Ascending aorta (tissue), 2 donors: ENCODE measurements around the gene BSCL2. TPM values are rescaled to one million over a fixed set of nuclear protein-coding genes. Genes with fewer than 3 reads are reported as not detected.
A peak's percentile ranks its signal among the peaks of the same experiment; 100 is the strongest.

ENCODE experiments used
- DNase-seq, 2 donors: peaks; one replicate each; pipeline ENCODE4 v3.0.0-alpha.2; 2019; ENCODE audit warnings: low spot score in 2 of 2
- H3K27ac ChIP-seq, 2 donors: fragments of 200-600 bp; sonication (generic); one replicate each; pipeline ENCODE4 v1.5.1; 2016 to 2017; ENCODE audit warnings: mild to moderate bottlenecking in 1 of 2
- H3K27me3 ChIP-seq: fragments of 200-600 bp; sonication (generic); one replicate; pipeline ENCODE4 v1.5.1; 2017
- H3K36me3 ChIP-seq, 2 donors: fragments of 200-600 bp; sonication (generic); one replicate each; pipeline ENCODE4 v1.5.1; 2016
- H3K4me1 ChIP-seq, 2 donors: fragments of 200-600 bp; sonication (generic); one replicate each; pipeline ENCODE4 v1.5.1; 2016 to 2017; ENCODE audit warnings: mild to moderate bottlenecking in 1 of 2
- H3K4me3 ChIP-seq, 2 donors: fragments of 200-600 bp; sonication (generic); one replicate each; pipeline ENCODE4 v1.5.1; 2016 to 2017; ENCODE audit warnings: mild to moderate bottlenecking in 1 of 2
- H3K9me3 ChIP-seq, 2 donors: fragments of 200-600 bp; sonication (generic); one replicate each; pipeline ENCODE4 v1.5.1; 2016
- CTCF ChIP-seq, 3 experiments: fragments of 200-600 bp in 2 of 3; fragments of 450-650 bp in 1 of 3; sonication (generic) in 2 of 3; IDR thresholded peaks; one replicate each; pipeline ENCODE4 v1.5.1; 2016 to 2019; ENCODE audit warnings: antibody characterized with exemption in 3 of 3, mild to moderate bottlenecking in 1 of 3, moderate library complexity in 1 of 3
- intact Hi-C: fragments of 100-400 bp; cut with DNase I; formaldehyde crosslinking; loops from one replicate; pipeline ENCODE4 v1.15.1; 2023
- total RNA-seq: library from RNA; depleted of rRNA; stranded (reverse); fragments of >200 nt; gene quantifications from one replicate; pipeline ENCODE4 v1.1.0, GENCODE V29; 2016

Gene BSCL2
- total RNA-seq, 1 donor from 2014 or later, result 55.9 TPM

- peaks cover 15 to 23% of the 10 kb centered on the region in 2 donors for H3K4me1 ChIP-seq
- TF ChIP-seq CTCF (IDR thresholded peaks at IDR 0.05), result no peak
- peak overlapping the region; percentile 80 to 89 for H3K27ac ChIP-seq
- peaks cover 3 to 11% of the 10 kb centered on the region in 2 donors for H3K36me3 ChIP-seq
- H3K27me3 ChIP-seq, result no peaks in the 10 kb centered on the region
- H3K4me3 ChIP-seq, result peak overlapping the region; percentile 71 to 93
- no peaks in the 10 kb centered on the region for H3K9me3 ChIP-seq
- intact Hi-C loops, result no loop called here
- DNase-seq, result no peak
Observed at GRCh38 chr11:62666259-62666926, 40.8 kb downstream of the BSCL2 start.

GRCh38 chr11:62665599-62666258 lies 41.5 kb downstream of the BSCL2 start:
- peak overlapping the region; percentile 80 to 89 for H3K27ac ChIP-seq
- H3K4me1 ChIP-seq, result peaks cover 13 to 21% of the 10 kb centered on the region in 2 donors
- peak in 1 of 2 donors; percentile 79 for DNase-seq
- intact Hi-C loops, result loop anchor here (1.0 to 2.0 kb wide), 5 partner anchors 12 to 63 kb away; partner anchors contain the start of genes EML3, INTS5, ROM1 and TTC9C
- TF ChIP-seq CTCF (IDR thresholded peaks at IDR 0.05), result peak in 1 of 3 experiments; percentile 1
- no peaks in the 10 kb centered on the region for H3K9me3 ChIP-seq
- no peaks in the 10 kb centered on the region for H3K27me3 ChIP-seq
- H3K36me3 ChIP-seq, result peaks cover 3 to 11% of the 10 kb centered on the region in 2 donors
- peak overlapping the region; percentile 71 to 93 for H3K4me3 ChIP-seq

GRCh38 chr11:62665075-62665598 lies 42.1 kb downstream of the BSCL2 start, which contains the start of the genes C11orf98 and CSKMT:
Gene C11orf98 (minus strand): TSS chr11:62665210. CDS start chr11:62665169, 41 bp downstream.
Gene CSKMT (plus strand): TSS chr11:62665312. CDS start chr11:62665880, 568 bp downstream.
- Histone ChIP-seq H3K27me3 (no peaks in the 10 kb centered on the region), H3K9me3 (no peaks in the 10 kb centered on the region), H3K4me1 (peaks cover 10 to 20% of the 10 kb centered on the region in 2 donors), H3K4me3 (peak within 1 kb of the TSS; percentile 71 to 93), H3K36me3 (peaks cover 3 to 11% of the 10 kb centered on the region in 2 donors), H3K27ac (peak within 1 kb of the TSS; percentile 80 to 89)
- TF ChIP-seq CTCF (IDR thresholded peaks at IDR 0.05), result peak in 1 of 3 experiments; percentile 4
- intact Hi-C loops, result loop anchor here (1.0 to 2.0 kb wide), 5 partner anchors 12 to 64 kb away; partner anchors contain the start of genes EML3, INTS5, ROM1 and TTC9C
- DNase-seq, result peak; percentile 82 to 96

- H3K4me3 ChIP-seq, result peak overlapping the region; percentile 71 to 93
- no peaks in the 10 kb centered on the region for H3K27me3 ChIP-seq
- DNase-seq, result no peak
- peaks cover 3 to 11% of the 10 kb centered on the region in 2 donors for H3K36me3 ChIP-seq
- no peak for TF ChIP-seq CTCF (IDR thresholded peaks at IDR 0.05)
- H3K27ac ChIP-seq, result peak overlapping the region; percentile 80 to 89
- intact Hi-C loops, result loop anchor here (1.0 to 2.0 kb wide), 5 partner anchors 11 to 64 kb away; partner anchors contain the start of genes EML3, INTS5, ROM1 and TTC9C
- H3K9me3 ChIP-seq, result no peaks in the 10 kb centered on the region
- peaks cover 10 to 20% of the 10 kb centered on the region in 2 donors for H3K4me1 ChIP-seq
Observed at GRCh38 chr11:62664405-62665074, 42.7 kb downstream of the BSCL2 start.

- DNase-seq, result no peak
- Histone ChIP-seq H3K27me3 (no peaks in the 10 kb centered on the region), H3K27ac (no peak overlapping the region), H3K4me1 (peaks cover 0 to 9% of the 10 kb centered on the region in 2 donors), H3K36me3 (no peaks in the 10 kb centered on the region), H3K9me3 (no peaks in the 10 kb centered on the region), H3K4me3 (no peak overlapping the region)
- no peak for TF ChIP-seq CTCF (IDR thresholded peaks at IDR 0.05)
- intact Hi-C loops, result no loop called here
Observed at GRCh38 chr11:62656796-62657429, 50.3 kb downstream of the BSCL2 start.
